NCI-H446 (cell line): ENCODE measurements around the gene NDE1.

ENCODE experiments used
- DNase-seq, 2 experiments: peaks; one replicate each; lab custom pipeline; 2025; lab: John Stamatoyannopoulos, UW

Gene NDE1

DNA sequence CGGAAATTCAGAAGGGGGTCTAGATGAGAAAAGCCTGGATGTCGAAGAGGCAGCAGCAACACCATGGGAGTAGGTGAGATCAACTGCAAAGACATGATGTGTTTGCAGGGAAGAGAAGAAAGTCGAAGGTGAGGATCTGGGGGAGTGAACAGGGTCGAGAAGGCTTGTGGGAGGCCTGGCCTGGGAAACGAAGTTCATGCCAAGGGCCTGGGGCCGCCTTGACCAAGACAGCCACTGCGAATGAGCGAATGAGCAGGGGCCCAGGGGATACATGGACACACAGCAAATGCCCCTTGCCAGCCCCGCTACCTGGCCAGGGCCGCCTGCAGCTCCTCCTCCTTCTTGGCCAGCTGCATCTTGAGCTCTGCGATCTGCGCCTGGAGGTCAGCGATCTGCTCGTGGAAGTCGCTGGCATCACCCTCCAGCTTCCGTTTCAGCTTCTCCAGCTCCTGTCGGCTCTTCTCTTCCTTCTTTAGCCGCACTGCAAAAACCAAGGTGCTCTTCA, 87.1 kb downstream of the NDE1 start:
- no peak for DNase-seq

DNA sequence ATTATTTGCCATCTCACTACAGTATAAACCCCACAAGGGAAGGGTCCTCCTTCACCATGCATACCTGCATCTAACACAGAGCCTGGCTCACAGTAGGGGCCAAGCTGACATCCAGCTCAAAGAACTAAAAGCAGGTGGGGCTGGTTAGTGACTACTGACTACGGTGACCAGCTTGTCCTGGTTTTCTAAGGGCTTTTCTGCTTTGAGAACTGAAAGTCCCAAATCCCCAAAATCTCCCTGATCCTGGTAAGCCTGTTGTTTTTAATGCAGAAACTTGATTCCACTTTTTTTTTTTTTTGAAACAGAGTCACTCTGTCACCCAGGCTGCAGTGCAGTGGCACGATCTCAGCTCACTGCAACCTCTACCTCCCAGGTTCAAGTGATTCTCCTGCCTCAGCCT, 89.4 kb downstream of the NDE1 start:
- DNase-seq, result no peak

DNA sequence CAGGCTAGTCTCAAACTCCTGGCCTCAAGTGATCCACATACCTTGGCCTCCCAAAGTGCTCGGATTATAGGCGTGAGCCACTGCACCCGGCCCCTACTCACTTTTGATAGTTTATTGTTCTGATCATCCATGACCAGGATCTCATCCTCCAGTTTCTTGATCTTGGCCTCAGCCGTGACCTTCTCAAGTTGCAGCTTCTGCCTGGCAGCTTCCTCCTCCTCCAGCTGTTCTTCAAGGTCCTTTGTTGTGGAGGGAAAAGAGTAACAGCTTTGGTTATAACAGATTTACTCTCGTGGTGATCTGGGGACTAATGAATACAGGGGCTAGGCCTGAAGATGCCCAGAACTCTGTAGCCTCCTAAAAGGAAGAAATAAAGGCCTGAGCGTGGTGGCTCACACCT, 89.9 kb downstream of the NDE1 start:
- DNase-seq, result no peak

DNA sequence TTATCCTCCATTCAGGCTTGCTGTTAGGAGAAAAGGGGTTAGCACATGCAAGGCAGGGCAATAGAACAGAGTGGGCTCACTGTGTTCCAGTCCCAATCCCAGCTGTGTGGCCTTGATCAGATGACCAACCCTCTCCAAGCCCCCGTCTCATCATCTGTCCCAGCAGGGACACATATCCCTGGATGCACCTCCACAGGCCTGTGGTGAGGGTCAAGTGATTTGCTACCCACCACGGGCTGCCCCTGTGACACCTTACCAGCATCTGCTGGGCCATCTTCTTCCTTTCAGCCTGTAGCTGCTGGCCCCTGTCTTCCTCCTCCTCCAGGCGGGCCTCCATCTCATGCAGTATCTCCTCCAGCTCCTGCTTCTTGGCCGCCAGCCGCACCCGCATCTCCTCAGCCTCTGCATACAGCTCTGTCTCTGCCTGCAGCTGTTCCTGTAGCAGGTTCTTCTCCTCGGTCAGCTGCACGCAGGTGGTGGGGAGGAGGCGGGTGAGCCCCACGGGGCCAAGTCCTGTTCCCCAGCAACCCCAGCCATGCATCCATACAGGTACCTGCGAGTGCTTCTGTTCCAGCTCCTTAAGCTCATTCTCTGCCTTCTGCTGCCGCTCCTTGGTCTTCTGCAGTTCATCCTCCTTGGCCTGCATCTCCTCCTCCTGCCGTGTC, 91.3 kb downstream of the NDE1 start:
- no peak for DNase-seq

DNA sequence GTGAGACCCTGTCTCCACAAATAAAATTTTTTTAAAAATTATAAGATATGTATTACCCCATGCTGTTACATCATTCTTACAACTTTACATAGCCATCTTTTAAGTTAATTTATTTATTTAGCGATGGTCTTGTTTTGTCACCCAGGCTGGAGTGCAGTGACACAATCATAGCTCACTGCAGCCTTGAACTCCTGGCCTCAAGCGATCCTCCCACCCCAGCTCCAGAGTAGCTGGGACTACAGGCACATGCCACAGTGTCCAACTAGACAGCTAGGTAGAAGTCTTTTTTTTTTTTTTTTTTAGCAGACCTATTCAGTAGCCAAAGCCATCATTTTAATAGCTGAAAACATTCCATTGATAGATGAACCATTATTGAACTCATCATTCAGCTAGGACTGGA, 92.7 kb downstream of the NDE1 start:
- no peak for DNase-seq

DNA sequence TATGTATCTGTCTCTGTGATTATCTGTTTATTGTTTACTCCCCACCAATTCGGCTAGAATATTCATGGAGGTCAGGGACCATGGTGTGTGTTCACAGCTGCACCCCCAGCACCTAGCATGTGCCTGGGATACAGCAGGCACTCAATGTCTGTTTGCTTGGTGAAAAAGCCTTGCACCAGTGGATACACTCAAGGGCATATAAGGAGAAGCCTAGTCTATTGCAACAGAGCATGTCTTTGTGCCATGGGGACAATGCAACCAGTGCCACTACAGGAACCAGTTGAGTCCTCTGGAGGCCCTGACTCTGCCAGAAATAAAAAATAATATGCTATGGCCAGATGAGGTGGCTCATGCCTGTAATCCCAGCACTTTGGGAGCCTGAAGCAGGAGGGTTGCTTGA, 93.6 kb downstream of the NDE1 start:
- no peak for DNase-seq

DNA sequence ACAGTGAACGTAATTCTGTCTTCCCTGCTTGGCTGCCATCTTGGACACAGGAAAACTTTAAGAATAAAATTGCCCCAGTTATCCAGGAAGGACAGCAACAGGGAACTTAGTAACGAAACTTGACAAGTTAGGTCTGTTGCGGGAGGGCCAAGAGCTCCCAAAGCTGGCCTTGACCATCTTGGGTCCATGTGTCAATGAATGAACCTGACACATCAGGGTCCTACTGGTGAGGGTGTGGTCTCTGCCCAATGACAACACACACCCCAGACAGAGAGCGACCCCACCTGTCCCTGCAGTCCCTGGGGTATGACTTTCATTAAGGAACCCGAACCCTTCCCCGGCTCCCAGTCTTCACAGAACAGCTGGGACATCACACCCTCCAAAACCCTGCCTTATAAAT, 96.3 kb downstream of the NDE1 start:
- DNase-seq, result no peak

DNA sequence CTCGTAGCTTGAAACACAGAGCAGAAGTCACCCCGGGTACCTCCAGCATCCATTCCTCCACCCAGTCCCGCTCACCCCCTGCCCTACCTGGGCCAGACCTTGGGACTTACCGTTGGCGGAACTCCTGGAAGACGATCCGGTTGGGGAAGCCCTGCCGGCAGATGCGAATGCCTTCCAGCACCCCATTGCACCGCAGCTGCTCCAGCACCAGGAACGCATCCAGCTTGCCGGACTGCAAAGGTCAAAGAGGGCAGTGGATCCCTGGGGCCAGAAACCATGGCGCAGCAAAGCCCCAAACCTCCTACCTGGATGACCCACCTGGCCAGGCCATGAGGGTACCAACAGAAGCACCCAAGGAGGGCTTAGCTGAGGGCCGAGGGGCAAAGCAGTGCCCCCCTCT, 97.9 kb downstream of the NDE1 start:
- no peak for DNase-seq

DNA sequence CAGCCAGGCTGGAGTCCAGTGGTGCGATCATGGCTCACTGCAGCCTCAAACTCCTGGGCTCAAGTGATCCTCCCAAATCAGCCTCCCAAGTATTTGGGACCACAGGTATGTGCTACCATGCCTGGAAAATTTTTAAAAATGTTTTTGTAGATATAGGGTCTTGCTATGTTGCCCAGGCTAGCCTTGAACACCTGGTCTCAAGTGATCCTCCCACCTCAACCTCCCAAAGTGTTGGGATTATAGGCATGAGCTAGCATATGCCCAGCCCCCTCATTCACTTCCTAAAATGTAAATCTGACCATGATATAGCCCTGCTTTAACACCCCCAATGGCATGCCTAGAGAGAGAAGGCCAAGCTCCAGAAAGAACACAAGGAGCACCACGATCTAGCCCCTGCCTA, 98.6 kb downstream of the NDE1 start:
- no peak for DNase-seq

DNA sequence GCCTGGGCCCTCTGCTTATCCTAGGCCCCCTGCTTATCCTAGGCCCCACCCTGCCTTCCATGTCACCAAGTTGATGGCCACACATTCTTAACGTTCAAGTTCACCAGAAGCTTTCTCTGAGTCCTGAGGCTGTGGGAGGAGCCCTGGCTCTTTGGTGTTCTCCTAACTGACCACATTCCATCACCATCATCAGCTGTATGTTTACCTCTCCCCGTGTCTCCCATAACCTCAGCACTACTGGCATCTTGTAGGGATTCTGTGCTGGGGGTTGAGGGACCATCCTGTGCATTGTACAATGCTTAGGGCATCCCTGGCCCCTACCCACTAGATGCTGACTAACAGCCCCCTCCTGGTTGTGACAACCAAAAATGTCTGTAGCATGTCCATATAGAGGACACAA, 99.3 kb downstream of the NDE1 start:
- DNase-seq, result no peak

DNA sequence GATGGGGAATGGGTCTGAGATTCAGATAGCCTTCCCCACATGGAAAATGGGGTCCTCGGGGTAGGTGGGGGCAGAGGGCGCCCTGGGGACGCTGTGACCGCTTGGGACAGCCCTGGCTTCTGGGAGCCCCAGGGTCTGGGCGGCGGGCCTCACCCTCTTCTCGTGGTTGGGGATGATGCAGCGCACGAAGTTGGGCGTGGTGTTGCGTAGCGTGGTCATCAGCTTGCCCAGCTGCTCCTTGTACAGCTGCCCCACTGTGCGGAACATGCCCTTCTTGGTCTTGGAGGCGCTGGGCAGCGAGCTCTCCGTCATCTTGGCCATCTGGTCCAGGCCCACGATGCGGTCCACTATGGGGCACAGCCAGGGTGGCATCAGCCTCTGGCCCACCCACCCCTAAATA, 99.9 kb downstream of the NDE1 start:
- no peak for DNase-seq

DNA sequence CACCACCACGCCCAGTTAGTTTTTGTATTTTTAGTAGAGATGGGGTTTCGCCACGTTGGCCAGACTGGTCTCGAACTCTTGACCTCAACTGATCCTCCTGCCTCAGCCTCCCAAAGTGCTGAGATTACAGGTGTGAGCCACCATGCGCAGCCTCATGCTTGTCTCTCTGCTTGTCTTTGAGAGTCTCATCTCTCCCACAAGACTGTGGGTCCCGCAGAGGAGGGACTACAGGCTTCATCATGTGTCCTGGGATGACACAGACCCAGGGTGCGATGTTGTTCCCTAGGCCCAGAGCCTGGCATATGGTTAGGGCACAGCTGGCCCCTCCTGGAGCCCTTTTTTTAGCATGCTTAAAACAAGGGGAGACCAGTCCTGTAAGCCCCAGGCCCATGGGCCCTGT, 101.9 kb downstream of the NDE1 start:
- DNase-seq, result no peak

DNA sequence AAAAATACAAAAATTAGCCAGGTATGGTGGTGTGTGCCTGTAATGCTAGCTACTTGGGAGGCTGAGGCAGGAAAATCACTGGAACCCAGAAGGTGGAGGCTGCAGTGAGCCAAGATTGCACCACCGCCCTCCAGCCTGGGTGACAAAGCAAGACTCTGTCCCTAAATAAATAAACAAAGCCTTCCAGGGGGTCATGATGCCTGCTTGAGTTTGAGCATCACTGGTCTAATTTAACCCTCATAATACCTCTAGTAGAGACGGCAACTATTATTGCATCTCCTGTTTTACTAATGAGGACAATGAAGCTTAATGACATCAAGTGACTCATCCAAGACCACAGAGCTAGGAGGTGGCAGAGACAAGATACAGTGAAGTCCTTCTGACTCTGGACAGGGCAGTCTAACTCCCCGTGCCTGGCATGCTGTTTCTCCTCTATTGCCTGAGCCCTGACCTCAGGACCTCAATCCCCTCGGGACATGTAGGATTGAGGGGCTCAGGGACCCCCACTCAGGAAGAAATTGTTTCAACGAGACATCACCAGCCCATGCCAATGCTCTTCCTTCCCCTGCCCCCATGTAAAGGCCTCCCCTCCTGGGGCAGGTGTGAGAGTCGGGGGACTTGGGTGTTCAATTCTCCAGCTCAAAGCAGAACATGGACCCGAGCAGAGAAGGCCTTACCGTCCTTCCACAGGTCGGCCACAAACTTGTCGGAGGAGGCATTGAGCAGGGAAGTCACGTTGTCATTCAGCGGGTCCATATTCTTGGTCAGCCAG, 102.9 kb downstream of the NDE1 start:
- no peak for DNase-seq

DNA sequence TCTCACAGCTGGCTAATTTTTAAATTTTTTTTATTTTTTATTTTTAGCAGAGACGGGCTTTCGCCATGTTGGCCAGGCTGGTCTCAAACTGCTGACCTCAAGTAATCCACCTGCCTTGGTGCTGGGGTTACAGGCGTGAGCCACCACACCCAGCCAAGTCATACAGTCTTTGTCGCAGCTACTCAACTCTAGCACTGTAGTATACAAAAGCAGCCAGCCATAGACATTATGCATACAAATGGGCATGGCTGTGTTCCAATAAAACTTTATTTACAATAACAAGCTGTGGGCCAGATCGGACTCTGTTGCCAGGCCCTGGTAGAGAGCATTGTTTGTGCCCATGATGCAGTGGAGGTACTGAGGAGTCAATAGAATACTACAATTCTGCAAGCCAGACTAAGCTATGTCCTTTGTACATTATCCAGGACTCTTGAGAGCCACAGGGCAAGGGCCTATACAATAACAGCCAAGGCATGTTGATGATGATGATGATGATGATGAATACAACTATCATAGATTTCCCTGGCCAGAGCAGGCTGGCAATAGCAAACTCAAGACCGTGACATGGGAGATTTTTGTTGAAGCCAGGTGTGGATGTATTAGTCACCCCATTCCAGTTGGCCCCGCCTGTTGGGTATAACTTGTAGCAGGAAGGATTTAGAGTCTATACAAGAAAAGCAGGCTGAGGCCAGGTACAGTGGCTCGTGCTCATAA, 104.9 kb downstream of the NDE1 start:
- DNase-seq, result no peak

DNA sequence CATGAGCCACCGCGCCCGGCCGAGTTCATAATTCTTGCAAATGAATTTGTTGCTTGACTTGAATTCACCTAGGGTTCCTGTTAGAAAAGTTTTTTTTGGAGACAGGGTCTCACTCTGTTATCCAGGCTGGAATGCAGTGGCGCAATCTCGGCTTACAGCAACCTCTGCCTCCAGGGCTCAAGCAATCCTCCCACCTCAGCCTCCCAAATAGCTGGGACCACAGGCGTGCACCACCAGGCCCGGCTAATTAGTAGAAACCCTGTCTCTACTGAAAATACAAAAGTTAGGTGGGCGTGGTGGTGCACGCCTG, 107.0 kb downstream of the NDE1 start:
- DNase-seq, result no peak

DNA sequence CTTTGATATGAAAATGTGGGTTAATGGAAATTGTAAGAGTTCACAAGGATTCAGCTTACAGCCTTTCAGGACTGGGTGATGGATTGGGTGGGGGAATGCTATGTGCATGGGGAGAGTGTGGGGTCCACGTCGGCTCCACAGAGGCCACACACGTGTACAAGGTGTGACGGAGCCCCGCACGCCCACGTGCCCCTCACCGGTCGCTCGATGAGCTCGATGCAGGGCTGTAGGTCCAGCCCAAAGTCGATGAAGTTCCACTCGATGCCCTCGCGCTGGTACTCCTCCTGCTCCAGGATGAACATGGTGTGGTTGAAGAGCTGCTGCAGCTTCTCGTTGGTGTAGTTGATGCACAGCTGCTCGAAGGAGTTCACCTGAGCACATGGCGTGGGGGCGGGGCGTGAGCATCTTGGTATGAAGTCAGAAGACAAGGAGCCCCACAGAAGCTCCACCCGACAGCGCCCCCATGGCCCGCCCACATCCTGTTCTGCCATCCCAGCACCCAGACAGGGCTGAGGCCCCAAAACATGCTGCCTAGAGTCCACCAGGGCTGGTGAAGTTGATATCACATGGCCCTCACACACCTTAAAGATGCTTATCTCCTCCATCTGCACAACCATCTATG, 107.7 kb downstream of the NDE1 start:
- no peak for DNase-seq

DNA sequence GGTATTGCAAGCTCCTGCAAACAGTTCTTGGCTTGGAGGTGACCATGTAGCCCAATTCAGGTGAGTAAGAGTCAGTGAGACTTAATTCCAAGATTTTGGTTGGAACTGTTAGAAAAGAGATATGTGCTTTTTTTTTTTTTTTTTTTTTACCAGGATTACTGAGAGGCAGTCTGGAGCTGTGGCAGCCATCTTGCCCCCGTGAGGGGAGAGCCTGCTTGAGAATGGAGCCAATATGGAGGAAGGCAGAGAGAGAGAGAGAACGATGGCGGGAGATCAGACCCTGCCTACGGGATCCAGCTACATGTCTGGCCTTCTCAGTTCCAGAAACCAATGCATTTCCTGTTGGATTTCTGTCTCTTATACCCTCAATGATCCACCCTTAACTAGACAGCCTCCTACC, 109.0 kb downstream of the NDE1 start:
- DNase-seq, result no peak

DNA sequence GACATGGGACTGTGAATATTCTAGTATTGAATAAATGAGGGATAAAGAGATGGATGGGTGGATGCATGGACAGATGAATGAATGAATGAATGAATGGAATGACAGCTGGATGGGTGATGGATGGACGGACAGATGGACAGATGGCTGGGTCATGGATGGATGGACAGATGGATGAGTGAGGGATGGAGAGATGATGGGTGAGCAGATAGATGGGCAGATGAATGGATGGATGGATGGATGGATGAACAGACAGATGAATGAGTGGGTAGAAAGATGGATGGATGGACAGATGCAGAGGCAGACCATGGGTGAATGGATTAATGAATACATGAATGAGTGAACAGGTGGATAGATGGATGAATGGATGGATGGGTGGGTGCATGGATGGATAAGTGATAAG, 110.1 kb downstream of the NDE1 start:
- DNase-seq, result no peak

DNA sequence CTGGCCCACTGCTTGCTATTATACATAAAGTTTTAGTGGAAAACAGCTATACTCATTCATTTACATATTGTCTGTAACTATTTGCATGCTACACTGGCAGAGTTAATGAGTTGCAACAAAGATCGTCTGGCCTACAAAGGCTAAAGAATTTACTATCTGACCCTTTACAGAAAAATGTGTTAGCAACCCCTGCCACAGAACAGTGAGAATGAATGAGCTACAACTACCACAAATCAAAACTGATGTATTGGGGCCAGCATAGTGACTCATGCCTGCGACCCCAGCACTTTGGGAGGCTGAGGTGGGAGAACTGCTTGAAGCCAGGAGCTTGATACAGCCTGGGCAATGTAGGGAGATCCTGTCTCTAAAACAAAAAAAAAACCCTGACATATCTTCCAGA, 114.1 kb downstream of the NDE1 start:
- DNase-seq, result no peak

DNA sequence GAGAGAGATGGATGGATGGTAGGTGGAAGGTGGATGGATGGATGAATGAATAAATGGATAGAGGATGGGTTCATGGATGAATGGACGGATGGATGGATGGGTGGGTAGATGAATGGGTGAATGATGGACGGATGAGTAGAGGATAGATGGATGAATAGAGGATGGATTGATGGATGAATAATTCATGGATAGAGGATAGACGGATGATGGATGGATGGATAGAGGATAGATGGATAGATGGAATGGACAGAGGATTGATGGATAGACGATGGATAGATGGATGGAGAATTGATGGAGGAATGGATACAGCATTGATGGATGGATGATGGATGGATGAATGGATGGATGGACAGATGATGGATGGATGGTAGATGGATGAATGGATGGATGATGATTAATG, 115.1 kb downstream of the NDE1 start:
- DNase-seq, result no peak

DNA sequence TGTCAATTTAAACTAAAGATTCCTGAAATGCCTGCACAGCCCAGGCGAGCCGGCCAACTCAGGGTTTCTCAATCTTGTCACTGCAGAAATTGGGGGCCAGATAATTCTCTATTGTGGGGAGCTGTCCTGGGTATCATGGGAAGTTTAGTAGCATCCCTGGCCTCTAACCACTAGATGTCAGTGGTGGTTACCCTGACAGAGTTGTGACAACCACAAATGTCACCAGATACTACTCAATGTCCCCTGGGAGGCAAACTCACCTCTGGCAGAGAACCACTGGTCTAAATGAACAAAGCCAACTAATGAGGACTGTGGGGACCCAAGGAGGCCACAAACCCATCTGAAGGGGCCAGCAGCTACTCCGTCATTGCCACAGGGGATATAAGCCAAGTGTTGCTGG, 115.8 kb downstream of the NDE1 start:
- peak in 1 of 2 experiments; percentile 7 for DNase-seq

DNA sequence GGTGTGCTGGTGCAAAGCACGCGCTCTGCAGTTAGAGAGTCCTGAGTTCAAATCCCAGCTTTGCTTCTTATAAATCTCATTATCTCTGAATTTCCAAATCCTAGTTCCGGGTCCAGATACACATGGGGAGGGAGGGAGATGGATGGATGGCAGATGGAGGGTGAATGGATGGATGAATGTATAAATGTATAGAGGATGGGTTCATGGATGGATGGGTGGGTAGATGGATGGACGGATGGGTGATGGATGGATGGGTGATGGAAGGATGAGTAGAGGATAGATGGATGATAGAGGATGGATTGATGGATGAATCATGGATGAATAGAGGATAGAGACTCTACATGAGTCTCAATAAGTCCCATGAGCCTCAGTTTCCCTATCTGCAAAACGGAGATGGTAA, 116.9 kb downstream of the NDE1 start:
- no peak for DNase-seq

DNA sequence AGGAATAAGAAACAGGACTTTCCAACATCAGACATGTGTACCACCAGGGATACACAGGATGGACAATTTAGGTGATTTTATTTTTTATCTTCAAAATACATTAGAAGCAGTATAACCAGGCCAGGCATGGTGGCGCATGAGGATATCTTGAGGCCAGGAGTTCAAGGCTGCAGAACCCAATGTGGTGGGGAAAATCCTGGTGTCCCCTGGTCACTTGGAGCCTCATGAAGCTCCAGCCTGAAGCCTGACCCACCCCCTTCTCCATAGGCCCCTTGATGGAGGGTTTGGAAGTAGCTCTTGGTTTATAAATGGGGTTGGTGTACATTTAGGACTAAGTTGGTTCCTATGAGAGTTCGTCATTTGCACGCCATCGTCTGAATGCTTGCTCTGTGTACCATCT, 118.2 kb downstream of the NDE1 start:
- DNase-seq, result no peak
